Subcutaneous adipose tissue (tissue), 4 donors: ENCODE data around the gene COX19. TPM values are rescaled to one million over a fixed set of nuclear protein-coding genes. Genes with fewer than 3 reads are reported as not detected.

Source experiments
- total RNA-seq, 4 donors: library from RNA; depleted of rRNA; stranded (reverse); fragments of >200 nt; gene quantifications; one replicate each; pipeline ENCODE4 v1.1.0, GENCODE V29; 2016
- TF ChIP-seq, protein P1 (sequence below): fragments of 450-650 bp; IDR thresholded peaks from one replicate; pipeline ENCODE4 v1.5.1; 2016; ENCODE audit warnings: low read depth, mild to moderate bottlenecking, control low read depth, antibody characterized with exemption, moderate library complexity

COX19 gene
- total RNA-seq, 4 donors from 2014 or later, result 13.9 to 18.3 (median 14.9) TPM

DNA sequence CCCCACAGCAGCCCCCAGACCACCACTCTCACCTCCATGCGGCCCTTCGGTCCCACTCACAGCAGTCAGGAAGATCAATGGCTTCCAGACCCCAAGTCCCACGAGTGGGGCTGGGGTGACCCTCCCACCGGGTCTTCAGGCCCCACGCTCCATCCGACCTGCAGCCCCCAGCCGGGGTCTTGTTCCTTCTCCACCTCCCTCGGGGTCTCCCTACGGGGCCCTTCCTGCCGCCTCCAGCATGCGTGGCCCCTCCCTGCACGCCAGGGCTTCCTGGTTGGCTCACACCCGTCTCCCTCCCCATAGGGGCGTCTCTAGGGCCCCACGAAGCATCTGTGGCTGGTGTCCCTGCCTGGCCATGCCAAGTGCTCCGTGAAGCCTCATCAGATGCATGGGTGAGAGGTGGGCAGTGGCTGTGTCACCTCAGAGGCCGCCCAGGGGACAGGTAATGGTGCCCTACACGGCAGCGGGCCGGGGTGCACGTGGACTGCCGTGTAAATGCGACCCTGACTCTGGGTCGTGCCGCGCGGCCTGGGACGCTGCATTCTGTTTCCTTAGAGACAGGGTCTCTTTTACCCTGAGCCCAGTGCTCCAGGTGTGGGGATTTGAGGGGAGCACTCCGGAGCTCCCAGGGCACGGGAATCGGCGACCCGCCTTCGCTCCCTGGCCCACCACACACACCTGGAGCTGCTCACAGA is 40.7 kb downstream of the COX19 start:
- TF ChIP-seq, protein P1, sequence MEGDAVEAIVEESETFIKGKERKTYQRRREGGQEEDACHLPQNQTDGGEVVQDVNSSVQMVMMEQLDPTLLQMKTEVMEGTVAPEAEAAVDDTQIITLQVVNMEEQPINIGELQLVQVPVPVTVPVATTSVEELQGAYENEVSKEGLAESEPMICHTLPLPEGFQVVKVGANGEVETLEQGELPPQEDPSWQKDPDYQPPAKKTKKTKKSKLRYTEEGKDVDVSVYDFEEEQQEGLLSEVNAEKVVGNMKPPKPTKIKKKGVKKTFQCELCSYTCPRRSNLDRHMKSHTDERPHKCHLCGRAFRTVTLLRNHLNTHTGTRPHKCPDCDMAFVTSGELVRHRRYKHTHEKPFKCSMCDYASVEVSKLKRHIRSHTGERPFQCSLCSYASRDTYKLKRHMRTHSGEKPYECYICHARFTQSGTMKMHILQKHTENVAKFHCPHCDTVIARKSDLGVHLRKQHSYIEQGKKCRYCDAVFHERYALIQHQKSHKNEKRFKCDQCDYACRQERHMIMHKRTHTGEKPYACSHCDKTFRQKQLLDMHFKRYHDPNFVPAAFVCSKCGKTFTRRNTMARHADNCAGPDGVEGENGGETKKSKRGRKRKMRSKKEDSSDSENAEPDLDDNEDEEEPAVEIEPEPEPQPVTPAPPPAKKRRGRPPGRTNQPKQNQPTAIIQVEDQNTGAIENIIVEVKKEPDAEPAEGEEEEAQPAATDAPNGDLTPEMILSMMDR, result no peak

DNA sequence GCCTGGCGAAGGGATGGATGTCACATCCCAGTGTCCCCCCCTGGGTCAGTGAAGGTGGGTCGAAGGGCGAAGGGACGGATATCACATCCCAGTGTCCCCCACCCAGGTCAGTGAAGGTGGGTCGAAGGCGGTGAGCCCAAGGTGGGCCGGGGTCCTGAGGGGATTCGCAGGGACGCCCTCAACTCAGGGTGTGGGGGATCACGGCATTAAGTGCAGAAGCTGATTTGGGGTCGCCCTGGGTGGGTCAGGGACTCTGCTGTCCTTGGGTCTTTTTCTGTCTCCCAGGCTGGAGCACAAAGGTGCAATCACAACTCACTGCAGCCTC is 42.7 kb downstream of the COX19 start:
- TF ChIP-seq, protein P1, result no peak

DNA sequence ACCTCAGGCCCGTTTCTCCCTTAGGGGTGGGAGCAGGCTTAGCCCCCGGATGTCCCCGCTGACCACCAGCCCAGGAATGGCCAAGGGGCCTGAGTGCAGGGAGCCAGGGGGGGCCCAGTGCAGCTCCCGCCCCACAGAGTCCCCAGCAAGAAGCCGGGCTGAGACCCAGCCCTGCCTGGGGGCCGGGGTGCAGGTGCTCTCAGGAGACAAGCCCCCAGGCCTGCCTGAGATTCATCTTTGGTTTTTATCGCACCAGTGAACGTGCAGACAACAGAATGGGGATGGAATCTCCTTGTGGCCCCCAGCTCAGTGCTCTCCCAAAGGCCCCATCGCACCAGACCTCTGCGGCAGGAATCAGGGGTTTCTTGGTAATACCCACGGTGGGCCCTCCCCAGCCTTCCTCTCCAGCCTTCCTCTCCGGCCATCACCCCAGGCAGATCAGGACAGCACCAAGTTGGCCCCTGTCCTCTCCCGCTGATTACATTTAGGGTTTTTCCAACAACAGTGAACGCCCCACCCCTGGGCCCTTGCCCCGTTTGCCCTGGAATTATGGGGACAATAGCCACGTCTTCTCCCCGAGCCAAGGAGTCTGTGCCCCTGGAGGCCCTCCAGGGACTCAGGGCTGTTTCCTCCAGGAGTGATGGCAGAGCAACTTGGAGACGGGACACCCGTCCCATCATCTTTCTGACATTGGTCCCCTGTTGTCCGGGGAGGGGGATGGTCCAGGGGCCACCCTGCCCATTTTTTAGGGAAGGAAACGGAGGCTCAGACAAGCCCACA is 43.3 kb downstream of the COX19 start:
- TF ChIP-seq, protein P1, result no peak

DNA sequence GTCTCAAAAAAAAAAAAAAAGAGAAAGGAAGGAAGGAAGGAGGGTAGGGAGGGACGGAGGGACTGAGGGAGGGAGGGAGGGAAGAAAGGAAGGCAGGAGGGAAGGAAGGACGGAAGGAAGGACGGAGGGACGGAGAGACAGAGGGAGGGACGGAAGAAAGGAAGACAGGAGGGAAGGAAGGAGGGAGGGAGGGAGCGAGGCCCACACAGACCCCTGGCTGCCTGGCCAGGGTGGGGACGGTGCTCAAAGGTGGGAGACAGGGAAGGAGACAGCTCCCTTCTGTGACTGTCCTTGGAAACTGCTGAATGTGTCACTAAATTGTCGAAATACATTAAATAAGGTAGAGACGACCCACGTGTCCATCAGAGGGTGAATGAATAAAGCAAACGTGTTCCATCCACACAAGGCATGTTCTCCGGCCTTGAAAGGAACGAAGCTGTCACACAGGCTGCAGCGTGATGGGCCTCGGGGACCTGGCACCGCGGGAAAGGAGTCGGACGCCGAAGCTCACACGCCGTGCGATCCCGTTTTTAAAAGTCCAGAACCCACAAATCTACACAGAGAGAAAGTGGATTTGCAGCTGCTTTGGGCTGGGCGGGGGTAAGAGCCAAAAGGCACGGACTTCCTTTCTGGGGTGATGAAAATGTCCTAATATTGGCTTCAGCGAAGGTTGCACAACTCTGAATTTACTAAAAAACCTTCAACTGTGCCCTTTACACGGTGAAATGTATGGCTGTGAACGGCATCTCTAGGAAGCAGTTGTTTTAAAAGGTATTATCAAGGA is 44.2 kb downstream of the COX19 start:
- TF ChIP-seq, protein P1, result no peak

DNA sequence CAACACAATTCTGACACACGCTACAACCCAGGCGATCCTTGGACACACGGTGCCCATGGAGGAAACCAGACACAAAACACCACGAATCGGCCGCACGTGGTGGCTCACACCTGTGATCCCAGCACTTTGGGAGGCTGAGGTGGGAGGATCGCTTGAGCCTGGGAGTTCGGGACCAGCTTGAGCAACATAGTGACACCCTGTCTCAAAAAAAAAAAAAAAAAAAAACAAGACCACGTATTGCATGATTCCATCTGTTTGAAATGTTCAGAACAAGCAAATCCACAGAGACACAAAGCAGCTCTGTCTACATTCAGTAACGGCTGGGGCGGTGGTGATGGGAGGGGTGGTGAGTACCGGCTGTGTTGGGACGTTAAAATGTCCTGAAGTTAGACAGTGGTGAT is 46.0 kb downstream of the COX19 start:
- TF ChIP-seq, protein P1, result no peak

DNA sequence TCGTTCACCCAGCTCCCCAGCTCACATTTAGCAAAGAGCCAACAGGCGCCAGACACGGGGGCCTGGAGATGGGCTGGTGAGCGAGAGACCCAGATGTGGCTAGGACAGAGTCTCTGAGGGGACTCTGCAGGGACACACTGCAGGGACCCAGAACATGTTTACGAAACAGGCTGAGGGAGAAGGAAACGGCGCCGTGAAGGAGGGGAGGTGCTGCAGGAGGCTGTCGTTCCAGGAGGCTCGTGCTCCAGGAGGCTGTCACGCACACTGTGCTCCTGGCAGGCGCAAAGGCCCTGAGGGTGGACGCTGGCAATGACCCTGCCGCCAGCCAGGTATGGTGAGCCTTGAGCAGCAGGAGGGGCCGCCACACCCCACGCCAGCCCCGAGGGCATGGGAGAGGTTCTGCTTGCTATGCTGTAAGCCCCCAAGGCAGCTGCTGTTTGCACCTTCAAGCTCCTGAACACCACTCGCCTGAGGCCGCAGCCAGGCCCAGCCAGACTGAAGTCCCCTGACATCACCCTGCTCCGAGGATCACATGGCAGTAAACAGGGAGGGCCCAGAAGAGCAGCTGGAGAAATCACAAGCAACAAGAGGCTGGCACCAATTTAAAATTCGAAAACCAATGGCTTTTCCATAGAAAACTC is 48.2 kb downstream of the COX19 start:
- TF ChIP-seq, protein P1, result no peak
